ENCODE data around the gene RAB3GAP1. TPM values are rescaled to one million over a fixed set of nuclear protein-coding genes. Genes with fewer than 3 reads are reported as not detected.

RAB3GAP1 gene
- total RNA-seq, 1 experiment from 2014 or later = 38.6 TPM

- in situ Hi-C loops (cut with HindIII; ENCODE audit: low pct_unique_long_range_greater_than_20kb, low sequenced_read_pairs) = no loop called here
- Histone ChIP-seq H3K36me3 (ENCODE audit: control insufficient read depth, insufficient read depth, low read length) (peaks cover 2% of the 10 kb centered on the region; the same call in 1 of the 2 replicates), H3K4me1 (ENCODE audit: control insufficient read depth, insufficient read depth, low read length) (no peaks in the 10 kb centered on the region), H3K27me3 (ENCODE audit: control insufficient read depth, insufficient read depth, low read length) (no peaks in the 10 kb centered on the region), H3K4me3 (ENCODE audit: low read depth in 2 of 2, low read length in 2 of 2) (no peak overlapping the region), H3K9me3 (ENCODE audit: control insufficient read depth, insufficient read depth, low read depth, low read length) (peaks cover 33% of the 10 kb centered on the region; the same call in 1 of the 2 replicates), H3K27ac (ENCODE audit: low read length) (no peak overlapping the region)
- TF ChIP-seq POLR2AphosphoS5 (IDR thresholded peaks at IDR 0.05; ENCODE audit: low read depth, low read length) (no peak), REST (IDR thresholded peaks at IDR 0.05; ENCODE audit: insufficient read depth in 1 of 2, low read depth in 2 of 2, low read length in 1 of 2) (no peak), SIN3A (IDR thresholded peaks at IDR 0.05; ENCODE audit: borderline replicate concordance, insufficient read depth, low read depth, low read length) (no peak), CTCF (IDR thresholded peaks at IDR 0.05) (no peak), TCF7L2 (IDR thresholded peaks at IDR 0.05; ENCODE audit: low read depth, low read length) (no peak)
- DNase-seq (ENCODE audit: low read depth, low spot score) (no peak), ATAC-seq (no peak)
- intact Hi-C loops (cut with micrococcal nuclease; ENCODE audit: unreplicated experiment) = no loop called here
- no TSS peak for BruUV-seq (replicated peaks)
- ChIA-PET POLR2A (no interaction called here), CTCF (no interaction called here)
Observed at GRCh38 chr2:135066710-135067109, 14.6 kb downstream of the RAB3GAP1 start.

GRCh38 chr2:135072125-135072997 lies 20.3 kb downstream of the RAB3GAP1 start:
- BruUV-seq (replicated peaks) = no TSS peak
- intact Hi-C loops (cut with micrococcal nuclease; ENCODE audit: unreplicated experiment) = no loop called here
- Histone ChIP-seq H3K4me3 (ENCODE audit: low read depth in 2 of 2, low read length in 2 of 2) (no peak overlapping the region), H3K9me3 (ENCODE audit: control insufficient read depth, insufficient read depth, low read depth, low read length) (peaks cover 39% of the 10 kb centered on the region; the same call in 1 of the 2 replicates), H3K36me3 (ENCODE audit: control insufficient read depth, insufficient read depth, low read length) (no peaks in the 10 kb centered on the region), H3K4me1 (ENCODE audit: control insufficient read depth, insufficient read depth, low read length) (no peaks in the 10 kb centered on the region), H3K27ac (ENCODE audit: low read length) (no peak overlapping the region), H3K27me3 (ENCODE audit: control insufficient read depth, insufficient read depth, low read length) (no peaks in the 10 kb centered on the region)
- TF ChIP-seq SIN3A (IDR thresholded peaks at IDR 0.05; ENCODE audit: borderline replicate concordance, insufficient read depth, low read depth, low read length) = no peak
- in situ Hi-C loops (cut with HindIII; ENCODE audit: low pct_unique_long_range_greater_than_20kb, low sequenced_read_pairs) = no loop called here
- no peak for DNase-seq (ENCODE audit: low read depth, low spot score)
- ChIA-PET POLR2A (no interaction called here), CTCF (no interaction called here)
- no peak for ATAC-seq

GRCh38 chr2:135074216-135074615 lies 22.1 kb downstream of the RAB3GAP1 start:
- Histone ChIP-seq H3K36me3 (ENCODE audit: control insufficient read depth, insufficient read depth, low read length) (no peaks in the 10 kb centered on the region), H3K27ac (ENCODE audit: low read length) (no peak overlapping the region), H3K4me1 (ENCODE audit: control insufficient read depth, insufficient read depth, low read length) (no peaks in the 10 kb centered on the region), H3K27me3 (ENCODE audit: control insufficient read depth, insufficient read depth, low read length) (no peaks in the 10 kb centered on the region), H3K4me3 (ENCODE audit: low read depth in 2 of 2, low read length in 2 of 2) (no peak overlapping the region), H3K9me3 (ENCODE audit: control insufficient read depth, insufficient read depth, low read depth, low read length) (peaks cover 30% of the 10 kb centered on the region; the same call in 1 of the 2 replicates)
- ATAC-seq = no peak
- POLR2A ChIA-PET = no interaction called here
- TF ChIP-seq POLR2AphosphoS5 (IDR thresholded peaks at IDR 0.05; ENCODE audit: low read depth, low read length) (no peak), TCF7L2 (IDR thresholded peaks at IDR 0.05; ENCODE audit: low read depth, low read length) (no peak), CTCF (IDR thresholded peaks at IDR 0.05) (no peak), REST (IDR thresholded peaks at IDR 0.05; ENCODE audit: insufficient read depth in 1 of 2, low read depth in 2 of 2, low read length in 1 of 2) (no peak)
- DNase-seq (ENCODE audit: low read depth, low spot score) = no peak
- CTCF ChIA-PET = no interaction called here
- in situ Hi-C loops (cut with HindIII; ENCODE audit: low pct_unique_long_range_greater_than_20kb, low sequenced_read_pairs) (no loop called here), intact Hi-C loops (cut with micrococcal nuclease; ENCODE audit: unreplicated experiment) (no loop called here)
- no TSS peak for BruUV-seq (replicated peaks)
